IPS-18c (cell line): ENCODE measurements around the gene KCTD2.
A peak's percentile ranks its signal among the peaks of the same experiment; 100 is the strongest.
"Not testable (repeated sequence)": the region's sequence is repeated elsewhere in the genome, so short reads cannot be mapped to it uniquely, and the experiment has no call there.

Experiments
- H3K4me3 ChIP-seq: 2 replicates; pipeline ENCODE4 v1.7.0; 2013; ENCODE audit warnings: low read depth, mild to moderate bottlenecking, low read length, moderate library complexity; ENCODE audit not compliant: insufficient read depth
- H3K9me3 ChIP-seq: one replicate; pipeline ENCODE4 v1.6.1; 2013; ENCODE audit warnings: mild to moderate bottlenecking, low read length, moderate library complexity; ENCODE audit not compliant: control insufficient read depth, insufficient read depth

Gene KCTD2, protein sequence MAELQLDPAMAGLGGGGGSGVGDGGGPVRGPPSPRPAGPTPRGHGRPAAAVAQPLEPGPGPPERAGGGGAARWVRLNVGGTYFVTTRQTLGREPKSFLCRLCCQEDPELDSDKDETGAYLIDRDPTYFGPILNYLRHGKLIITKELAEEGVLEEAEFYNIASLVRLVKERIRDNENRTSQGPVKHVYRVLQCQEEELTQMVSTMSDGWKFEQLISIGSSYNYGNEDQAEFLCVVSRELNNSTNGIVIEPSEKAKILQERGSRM

DNA sequence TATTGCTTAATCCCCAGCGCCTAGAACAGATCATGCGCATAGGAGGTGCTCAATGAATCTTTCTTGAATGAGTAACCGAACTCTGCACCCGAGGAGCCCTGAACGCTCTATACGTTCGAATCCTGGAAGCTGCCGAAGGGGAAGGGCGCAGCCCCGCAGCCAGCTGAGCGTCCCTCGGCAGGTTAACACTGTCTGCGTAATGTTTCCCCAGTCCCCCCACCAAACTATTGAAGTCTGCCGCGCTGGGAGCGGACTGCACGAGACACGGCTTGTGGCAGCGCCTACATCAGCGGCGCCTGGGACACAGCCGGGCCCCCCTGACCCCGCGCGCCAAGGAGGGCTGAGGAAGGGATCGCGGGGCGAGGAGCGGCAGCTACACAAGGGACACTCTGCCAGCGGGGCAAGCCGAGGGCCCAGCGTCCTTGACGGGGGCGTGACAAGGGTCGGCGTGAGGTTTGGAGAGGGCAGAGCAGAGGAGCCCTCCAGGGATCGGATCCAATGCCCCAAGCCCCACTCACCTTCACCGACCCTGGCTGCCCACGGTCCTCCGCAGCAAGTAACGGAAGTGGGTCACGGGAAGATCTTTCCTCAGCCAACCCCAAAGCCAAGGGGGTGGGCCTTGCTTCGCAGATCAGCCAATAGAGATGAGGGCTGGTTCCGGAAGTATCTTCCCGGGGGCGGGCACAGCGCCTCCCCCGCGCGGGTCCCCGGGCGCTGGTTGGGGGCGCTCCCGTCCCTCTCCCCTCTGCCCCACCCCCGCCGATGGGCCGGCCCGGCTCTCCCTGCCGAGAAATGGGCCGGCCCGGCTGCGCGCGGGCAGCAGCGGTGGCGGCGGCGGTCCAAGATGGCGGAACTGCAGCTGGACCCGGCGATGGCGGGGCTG is at the start of gene KCTD2, which contains the start of gene ATP5PD:
Gene KCTD2 (plus strand): TSS at position 819 of the 883 bp plus-strand sequence. CDS start 26 bp downstream, at position 845.
Gene ATP5PD (minus strand): TSS at position 563 of the 883 bp plus-strand sequence. CDS start 4,319 bp downstream, outside the sequence.
- Histone ChIP-seq H3K4me3 (peak within 1 kb of the TSS; percentile 99), H3K9me3 (no peaks in the 10 kb centered on the region)

DNA sequence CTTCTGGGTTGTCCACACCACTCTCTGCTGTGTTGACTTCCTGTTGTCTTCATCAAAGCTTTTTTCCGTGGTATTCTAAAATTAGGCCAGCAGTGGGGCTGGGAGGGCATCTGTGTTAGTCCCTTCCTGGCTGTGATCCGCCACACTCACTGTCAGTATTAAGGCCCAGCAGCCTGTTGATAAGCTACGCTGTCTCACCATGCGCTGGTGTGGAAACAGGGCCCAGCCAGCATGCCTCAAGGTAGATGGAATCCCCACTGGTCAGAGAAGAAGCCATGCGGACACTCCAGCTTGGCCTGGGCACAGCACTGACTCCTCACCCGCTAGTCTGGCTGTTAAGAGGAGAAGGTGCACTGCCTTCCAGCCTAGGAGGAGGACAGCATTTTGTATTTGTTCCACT is 48.2 kb upstream of the KCTD2 start:
- H3K9me3 ChIP-seq, result no peaks in the 10 kb centered on the region
- H3K4me3 ChIP-seq, result no peak overlapping the region

DNA sequence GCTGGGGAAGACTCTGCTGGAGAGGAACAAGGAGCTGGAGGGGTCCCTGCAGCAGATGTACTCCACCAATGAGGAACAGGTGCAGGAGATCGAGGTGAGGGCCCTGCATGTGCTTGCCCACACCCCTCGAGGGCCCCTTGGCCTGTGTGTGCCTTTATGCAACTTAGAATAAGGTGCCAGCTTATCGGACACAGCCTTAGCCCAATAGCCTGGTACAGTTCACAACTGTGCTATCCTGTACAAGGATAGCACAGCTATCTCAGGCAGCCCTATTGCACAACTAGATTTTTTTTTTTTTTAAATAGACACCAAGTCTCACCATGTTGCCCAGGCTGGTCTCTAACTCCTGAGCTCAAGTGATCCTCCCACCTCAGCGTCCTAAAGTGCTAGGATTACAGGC is 47.5 kb upstream of the KCTD2 start:
- H3K4me3 ChIP-seq, result no peak overlapping the region
- no peaks in the 10 kb centered on the region for H3K9me3 ChIP-seq

DNA sequence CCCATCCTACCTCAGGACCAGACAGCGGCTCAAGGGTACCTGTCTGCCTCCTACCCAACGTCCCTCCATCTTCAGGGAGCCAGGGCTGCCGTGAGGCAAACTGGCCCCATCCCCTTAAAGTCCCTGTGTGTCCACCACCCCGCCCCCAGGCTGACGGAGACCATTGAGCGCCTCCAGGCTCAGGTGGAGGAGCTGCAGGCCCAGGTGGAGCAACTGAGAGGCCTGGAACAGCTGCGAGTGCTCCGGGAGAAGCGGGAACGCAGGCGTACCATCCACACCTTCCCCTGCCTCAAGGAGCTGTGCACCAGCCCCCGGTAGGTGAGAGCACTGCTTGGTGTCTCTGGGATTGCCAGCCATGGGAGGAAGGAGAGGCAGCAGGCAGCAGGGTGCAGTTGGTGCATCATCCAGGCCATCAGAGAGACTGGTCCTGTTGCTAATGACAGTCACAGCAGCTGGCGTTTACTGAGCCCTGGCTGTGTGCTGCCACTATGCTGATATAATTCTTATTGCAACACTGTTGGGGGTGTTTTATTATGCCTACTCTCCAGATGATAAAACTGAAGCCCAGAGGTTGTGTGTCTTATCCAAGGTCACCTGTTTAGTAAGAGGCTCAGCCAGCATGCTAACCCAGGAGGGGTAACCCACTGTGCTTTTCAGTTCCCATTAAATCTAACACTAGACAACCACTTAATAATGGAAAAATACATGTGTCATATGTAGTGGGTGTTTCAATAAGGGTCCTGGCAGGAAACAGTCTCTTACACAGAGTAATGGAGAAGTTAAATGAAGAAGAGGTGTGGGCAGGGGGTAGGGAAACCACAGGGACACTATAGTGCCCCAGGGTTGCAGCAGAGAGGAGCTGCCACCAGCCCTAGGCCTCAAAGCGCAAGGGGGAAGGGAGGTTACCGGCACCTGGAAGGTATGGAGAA is 44.8 kb upstream of the KCTD2 start:
- no peak overlapping the region for H3K4me3 ChIP-seq
- H3K9me3 ChIP-seq, result no peaks in the 10 kb centered on the region

DNA sequence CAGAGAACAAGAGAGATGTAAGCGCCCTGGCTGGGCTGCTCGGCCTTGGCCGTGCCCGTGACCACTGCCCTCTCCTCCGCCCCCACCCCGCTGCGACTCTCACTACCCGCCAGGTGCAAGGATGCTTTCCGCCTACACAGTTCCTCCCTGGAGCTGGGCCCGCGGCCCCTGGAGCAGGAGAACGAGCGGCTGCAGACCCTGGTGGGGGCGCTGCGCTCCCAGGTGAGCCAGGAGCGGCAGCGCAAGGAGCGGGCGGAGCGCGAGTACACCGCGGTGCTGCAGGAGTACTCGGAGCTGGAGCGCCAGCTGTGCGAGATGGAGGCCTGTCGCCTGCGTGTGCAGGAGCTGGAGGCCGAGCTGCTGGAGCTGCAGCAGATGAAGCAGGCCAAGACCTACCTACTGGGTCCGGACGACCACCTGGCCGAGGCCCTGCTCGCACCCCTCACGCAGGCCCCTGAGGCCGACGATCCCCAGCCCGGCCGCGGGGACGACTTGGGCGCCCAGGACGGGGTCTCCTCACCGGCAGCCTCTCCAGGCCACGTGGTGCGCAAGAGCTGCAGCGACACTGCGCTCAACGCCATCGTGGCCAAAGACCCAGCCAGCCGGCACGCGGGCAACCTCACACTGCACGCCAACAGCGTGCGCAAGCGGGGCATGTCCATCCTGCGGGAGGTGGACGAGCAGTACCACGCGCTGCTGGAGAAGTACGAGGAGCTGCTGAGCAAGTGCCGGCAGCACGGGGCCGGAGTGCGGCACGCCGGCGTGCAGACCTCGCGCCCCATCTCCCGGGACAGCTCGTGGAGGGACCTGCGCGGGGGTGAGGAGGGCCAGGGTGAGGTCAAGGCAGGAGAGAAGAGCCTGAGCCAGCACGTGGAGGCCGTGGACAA is 43.7 kb upstream of the KCTD2 start:
- no peak overlapping the region for H3K4me3 ChIP-seq
- no peaks in the 10 kb centered on the region for H3K9me3 ChIP-seq

DNA sequence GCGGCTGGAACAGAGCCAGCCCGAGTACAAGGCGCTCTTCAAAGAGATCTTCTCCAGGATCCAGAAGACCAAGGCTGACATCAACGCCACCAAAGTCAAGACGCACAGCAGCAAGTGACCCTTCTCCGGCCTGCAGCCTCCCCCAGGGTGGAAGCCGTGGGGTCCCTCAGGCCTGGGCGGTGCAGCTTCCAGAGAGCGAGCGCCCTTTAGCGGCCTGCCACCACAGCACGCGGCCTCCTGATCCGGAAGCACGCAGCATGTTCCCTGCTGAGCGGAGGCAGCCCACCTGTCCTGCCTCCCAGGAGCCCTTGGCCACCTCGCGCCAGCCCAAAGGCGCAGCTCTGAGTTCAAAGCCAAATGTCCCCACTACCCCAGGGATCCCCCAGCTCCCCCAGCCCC is 43.1 kb upstream of the KCTD2 start:
- Histone ChIP-seq H3K9me3 (no peaks in the 10 kb centered on the region), H3K4me3 (no peak overlapping the region)

DNA sequence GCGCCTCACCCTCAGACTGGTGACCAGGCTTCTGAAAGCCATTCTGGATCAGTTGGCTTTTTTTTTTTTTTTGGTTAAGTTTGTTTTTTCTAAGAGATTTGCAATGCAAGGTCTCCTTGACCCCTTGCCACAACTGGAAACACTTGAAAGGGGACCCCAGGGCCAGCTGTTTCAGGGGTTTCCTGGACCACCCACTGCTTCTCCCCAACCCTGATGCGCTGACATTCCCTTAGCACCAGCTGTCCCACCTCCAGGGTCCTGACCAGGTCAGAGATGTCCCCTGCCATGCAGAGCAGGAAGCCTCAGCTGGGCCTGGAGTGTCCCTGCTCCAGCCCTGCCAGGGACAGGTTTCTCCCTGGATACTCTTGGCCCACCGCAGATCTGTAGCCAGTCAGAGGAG is 42.7 kb upstream of the KCTD2 start:
- Histone ChIP-seq H3K4me3 (no peak overlapping the region), H3K9me3 (no peaks in the 10 kb centered on the region)

DNA sequence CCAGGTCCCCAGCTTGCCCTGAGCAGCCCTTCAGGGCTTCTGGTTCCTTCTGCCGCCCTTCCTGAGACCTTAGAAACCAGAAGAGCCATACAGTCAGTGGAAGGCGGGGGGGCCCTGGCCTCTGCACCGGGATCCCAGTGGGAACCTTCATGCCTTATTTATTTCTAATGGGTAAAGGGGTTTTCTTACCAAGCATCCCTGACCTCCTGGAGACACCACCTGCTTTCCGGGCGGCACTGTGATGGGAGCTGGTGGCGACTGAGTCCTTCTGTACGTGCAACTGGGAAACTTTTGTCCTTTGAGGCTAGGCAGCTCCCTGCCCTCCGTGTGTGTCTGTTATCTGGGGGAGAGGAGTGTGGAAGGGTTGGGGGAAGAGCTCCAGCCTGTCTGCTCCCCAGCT is 41.7 kb upstream of the KCTD2 start:
- no peaks in the 10 kb centered on the region for H3K9me3 ChIP-seq
- H3K4me3 ChIP-seq, result no peak overlapping the region

DNA sequence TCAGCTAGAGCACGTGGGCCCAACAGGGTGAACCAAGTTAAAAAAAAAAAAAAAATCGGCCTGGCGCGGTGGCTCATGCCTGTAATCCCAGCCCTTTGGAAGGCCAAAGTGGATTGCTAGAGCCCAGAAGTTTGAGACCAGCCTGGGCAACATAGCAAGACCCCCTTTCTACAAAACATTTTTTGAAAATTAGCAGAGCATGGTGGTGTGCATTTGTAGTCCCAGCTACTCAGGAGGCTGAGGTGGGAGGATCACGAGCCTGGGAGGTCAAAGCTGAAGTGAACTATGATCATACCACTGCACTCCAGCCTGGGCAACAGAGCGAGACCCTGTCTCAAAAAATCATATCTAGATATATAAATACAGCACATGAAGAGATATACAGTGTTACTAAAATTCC is 40.9 kb upstream of the KCTD2 start:
- H3K9me3 ChIP-seq, H3K4me3 ChIP-seq: not testable (repeated sequence)

DNA sequence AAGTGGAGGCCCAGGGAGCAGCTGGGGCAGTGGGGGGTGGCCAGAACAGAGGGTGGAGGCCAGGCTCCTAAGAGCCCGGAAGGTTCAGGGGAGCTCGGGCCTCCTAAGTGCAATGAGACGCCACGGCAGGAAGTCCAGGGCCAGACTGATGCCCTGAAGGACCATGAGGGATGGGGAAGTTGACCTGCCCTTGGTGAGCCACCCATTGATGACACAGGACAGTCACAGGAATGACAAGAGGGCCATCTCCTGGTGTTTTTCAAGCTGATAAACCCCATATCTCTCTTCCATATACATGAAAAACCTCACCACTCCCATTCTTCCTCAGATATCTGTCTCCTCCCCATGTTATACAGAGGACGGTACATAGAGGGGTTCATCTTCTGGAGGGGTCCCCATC is 40.4 kb upstream of the KCTD2 start:
- H3K9me3 ChIP-seq, result no peaks in the 10 kb centered on the region
- H3K4me3 ChIP-seq, result no peak overlapping the region

DNA sequence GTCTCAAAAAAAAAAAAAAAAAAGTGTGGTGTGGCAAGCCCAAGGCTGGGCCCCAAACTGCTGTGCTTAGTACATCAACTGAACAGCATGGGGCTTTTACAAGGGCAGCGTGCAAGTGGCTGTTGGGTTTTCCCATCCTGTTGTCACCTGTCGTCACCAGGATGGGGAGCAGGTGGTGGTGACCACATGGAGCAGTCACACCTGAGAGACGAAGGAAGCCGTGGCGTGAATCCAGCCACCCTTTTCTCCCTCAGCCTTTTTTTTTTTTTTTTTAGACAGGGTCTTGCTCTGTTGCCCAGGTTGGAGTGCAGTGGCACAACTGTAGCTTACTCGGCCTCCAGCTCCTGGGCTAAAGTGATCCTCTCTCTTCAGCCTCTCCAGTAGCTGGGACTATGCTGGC is 38.7 kb upstream of the KCTD2 start:
- Histone ChIP-seq H3K9me3 (no peaks in the 10 kb centered on the region), H3K4me3 (no peak overlapping the region)

DNA sequence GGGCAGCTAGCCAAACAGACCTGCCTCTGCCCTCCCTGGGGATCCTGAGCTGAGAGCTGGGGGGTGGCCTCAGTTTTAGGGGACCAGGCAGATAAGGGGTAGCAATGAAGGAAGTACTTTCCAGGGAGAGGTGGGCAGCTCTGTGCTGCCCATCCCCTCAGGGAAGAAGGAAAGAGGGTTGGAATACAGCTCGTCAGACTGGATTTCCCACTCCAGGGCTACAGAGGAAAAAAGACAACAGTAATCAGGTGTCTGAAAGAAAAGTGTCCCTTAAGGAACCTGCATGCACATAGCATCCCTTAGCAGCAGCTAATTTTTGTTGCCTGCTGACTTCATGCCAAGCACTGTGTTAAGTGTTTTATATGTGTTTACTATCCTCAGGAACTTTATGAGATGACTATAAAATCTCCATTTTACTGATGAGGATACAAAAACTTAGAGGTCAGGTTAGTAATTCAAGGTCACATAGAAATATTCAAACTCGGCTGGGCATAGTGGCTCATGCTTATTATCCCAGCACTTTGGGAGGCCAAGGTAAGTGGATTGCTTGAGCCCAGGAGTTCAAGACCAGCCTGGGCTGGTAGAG is 37.8 kb upstream of the KCTD2 start:
- Histone ChIP-seq H3K4me3 (no peak overlapping the region), H3K9me3 (no peaks in the 10 kb centered on the region)

DNA sequence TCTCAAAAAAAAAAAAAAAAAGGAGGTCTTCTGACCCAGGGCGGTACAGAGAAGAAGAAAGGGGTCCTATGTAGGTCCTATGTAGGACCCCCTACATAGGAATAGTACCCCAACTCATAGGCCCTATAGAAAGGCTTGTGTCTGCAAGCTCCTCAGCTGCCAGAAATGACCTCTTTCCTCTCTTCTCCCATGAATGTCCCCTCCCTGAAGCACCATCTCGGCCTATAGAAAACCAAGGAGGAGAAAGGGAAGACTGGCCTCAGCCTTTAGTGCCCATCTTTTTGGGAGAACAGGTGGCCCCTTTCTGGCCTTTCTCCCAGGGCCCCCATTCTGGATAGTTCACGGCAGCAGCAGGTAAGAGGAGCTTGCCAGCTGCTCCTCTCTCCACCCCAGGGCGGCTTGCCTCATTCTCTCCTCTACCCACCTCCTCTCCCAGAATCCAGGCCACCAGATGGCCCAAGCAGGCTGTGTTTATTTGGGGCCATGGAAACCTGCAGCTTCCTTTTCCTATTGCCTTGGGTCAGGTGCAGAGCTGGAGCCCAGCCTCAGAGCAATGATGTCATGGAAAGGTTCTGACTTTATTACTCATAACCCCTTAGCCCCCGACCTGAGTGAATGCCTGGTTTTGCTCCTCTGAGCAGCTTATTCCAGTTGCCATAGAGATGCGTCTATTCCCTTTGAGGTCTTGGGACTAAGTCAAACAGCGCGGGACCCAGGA is 36.2 kb upstream of the KCTD2 start:
- no peak overlapping the region for H3K4me3 ChIP-seq
- H3K9me3 ChIP-seq, result no peaks in the 10 kb centered on the region

DNA sequence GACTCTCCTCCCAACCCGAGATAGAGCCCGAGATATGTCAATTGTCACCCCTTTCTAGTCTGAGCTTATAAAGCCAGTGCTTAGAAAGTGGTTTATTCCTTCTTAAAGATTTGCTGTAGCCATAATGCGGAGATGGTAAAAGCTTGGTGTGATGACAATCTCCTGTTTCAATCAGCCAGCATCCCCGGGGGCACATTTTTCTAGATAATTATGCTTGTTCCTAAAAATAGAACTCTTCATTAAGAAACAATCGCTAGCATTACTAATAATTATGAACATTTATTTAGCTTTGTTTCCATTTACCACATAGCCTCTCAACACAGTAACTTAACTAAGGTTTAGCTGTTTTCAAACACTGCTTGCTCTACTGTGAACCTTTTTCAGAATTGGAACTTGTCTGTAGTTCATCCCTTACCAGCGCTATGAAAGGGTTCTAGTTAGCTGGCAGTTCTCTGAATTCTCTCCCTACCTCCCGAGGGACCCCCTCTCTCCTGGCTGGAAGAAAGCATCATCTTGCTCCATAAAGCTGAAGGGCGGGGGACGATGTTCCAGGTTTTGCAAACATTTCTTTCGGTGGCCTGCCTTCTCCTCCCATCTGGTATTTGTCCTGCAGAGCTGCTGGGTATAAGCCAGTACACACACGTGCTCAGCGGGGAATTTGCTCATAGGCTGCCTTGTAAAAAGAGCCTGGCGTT is 35.5 kb upstream of the KCTD2 start:
- no peaks in the 10 kb centered on the region for H3K9me3 ChIP-seq
- peak overlapping the region; percentile 99 for H3K4me3 ChIP-seq

DNA sequence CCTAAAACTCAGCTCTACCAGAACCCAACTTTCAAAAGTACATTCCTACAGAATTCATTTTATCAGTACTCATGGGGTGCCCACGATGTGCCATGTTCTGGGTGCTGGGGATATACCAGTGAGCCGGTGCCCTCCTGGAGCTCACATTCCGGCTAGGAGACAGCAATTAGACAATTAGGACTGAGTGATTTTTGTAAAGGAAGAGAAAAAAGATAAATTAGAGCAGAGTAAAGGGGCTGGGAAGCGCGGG is 35.0 kb upstream of the KCTD2 start:
- Histone ChIP-seq H3K4me3 (peak overlapping the region; percentile 99), H3K9me3 (no peaks in the 10 kb centered on the region)
